Measurements from ENCODE around the gene CACTIN. TPM values are rescaled to one million over a fixed set of nuclear protein-coding genes. Genes with fewer than 3 reads are reported as not detected.

The CACTIN gene
- total RNA-seq, 3 donors from 2014 or later (not counting 1 experiment from before 2014, with no cell fraction given): 33.6 to 42.2 (median 40.8) TPM

GRCh38 chr19:3661284-3662238, 35.0 kb upstream of the CACTIN start:
- H3K4me1 Mint-ChIP-seq: peaks cover 6 to 8% of the 10 kb centered on the region in 2 donors
- H3K27ac Mint-ChIP-seq: no peak overlapping the region
- no peak overlapping the region for H3K4me3 ChIP-seq (ENCODE audit: low read length)
- no peak overlapping the region for H3K4me3 Mint-ChIP-seq
- intact Hi-C loops (cut with micrococcal nuclease): loop anchor here (10.0 kb wide), 1 partner anchor 543 kb away; no protein-coding TSS in a partner anchor
- H3K4me1 ChIP-seq (ENCODE audit: control insufficient read depth, insufficient read depth, low read length): peaks cover 14% of the 10 kb centered on the region
- TF ChIP-seq CTCF (IDR thresholded peaks at IDR 0.05): no peak
- no peaks in the 10 kb centered on the region for H3K9me3 Mint-ChIP-seq
- no peaks in the 10 kb centered on the region for H3K36me3 Mint-ChIP-seq
- ATAC-seq: no peak
- no peak for DNase-seq
- H3K27me3 ChIP-seq (ENCODE audit: control insufficient read depth, insufficient read depth, low read length): no peaks in the 10 kb centered on the region
- H3K36me3 ChIP-seq (ENCODE audit: control insufficient read depth, insufficient read depth, low read length): peaks cover 21% of the 10 kb centered on the region
- WGBS (ENCODE audit: insufficient coverage): 96% methylated on average over 34 of the region's 34 CpGs
- no peaks in the 10 kb centered on the region for H3K9me3 ChIP-seq (ENCODE audit: control insufficient read depth, insufficient read depth, low read length)
- H3K27me3 Mint-ChIP-seq (ENCODE audit: low read depth in 2 of 2): no peaks in the 10 kb centered on the region
- H3K27ac ChIP-seq (ENCODE audit: low read length): no peak overlapping the region

- H3K36me3 Mint-ChIP-seq: no peaks in the 10 kb centered on the region
- 92% methylated on average over 23 of the region's 23 CpGs for WGBS (ENCODE audit: insufficient coverage)
- no peaks in the 10 kb centered on the region for H3K27me3 ChIP-seq (ENCODE audit: control insufficient read depth, insufficient read depth, low read length)
- H3K27ac ChIP-seq (ENCODE audit: low read length): no peak overlapping the region
- ATAC-seq (no peak), DNase-seq (no peak)
- no peaks in the 10 kb centered on the region for H3K9me3 Mint-ChIP-seq
- no peak for TF ChIP-seq CTCF (IDR thresholded peaks at IDR 0.05)
- intact Hi-C loops (cut with micrococcal nuclease): loop anchor here (10.0 kb wide), 1 partner anchor 544 kb away; no protein-coding TSS in a partner anchor
- H3K27me3 Mint-ChIP-seq (ENCODE audit: low read depth in 2 of 2): no peaks in the 10 kb centered on the region
- no peaks in the 10 kb centered on the region for H3K9me3 ChIP-seq (ENCODE audit: control insufficient read depth, insufficient read depth, low read length)
- no peak overlapping the region for H3K4me3 Mint-ChIP-seq
- H3K4me3 ChIP-seq (ENCODE audit: low read length): no peak overlapping the region
- no peak overlapping the region for H3K27ac Mint-ChIP-seq
- H3K36me3 ChIP-seq (ENCODE audit: control insufficient read depth, insufficient read depth, low read length): peaks cover 21% of the 10 kb centered on the region
- H3K4me1 Mint-ChIP-seq: no peaks in the 10 kb centered on the region
- peaks cover 7% of the 10 kb centered on the region for H3K4me1 ChIP-seq (ENCODE audit: control insufficient read depth, insufficient read depth, low read length)
Observed at GRCh38 chr19:3660493-3661219, 34.1 kb upstream of the CACTIN start.

GRCh38 chr19:3659746-3660112, 33.1 kb upstream of the CACTIN start:
- intact Hi-C loops (cut with micrococcal nuclease): loop anchor here (10.0 kb wide), 1 partner anchor 545 kb away; no protein-coding TSS in a partner anchor
- no peaks in the 10 kb centered on the region for H3K27me3 ChIP-seq (ENCODE audit: control insufficient read depth, insufficient read depth, low read length)
- no peaks in the 10 kb centered on the region for H3K36me3 Mint-ChIP-seq
- no peak for ATAC-seq
- no peak for TF ChIP-seq CTCF (IDR thresholded peaks at IDR 0.05)
- no peak overlapping the region for H3K4me3 Mint-ChIP-seq
- 95% methylated on average over 22 of the region's 22 CpGs for WGBS (ENCODE audit: insufficient coverage)
- no peak for DNase-seq
- no peaks in the 10 kb centered on the region for H3K9me3 Mint-ChIP-seq
- no peak overlapping the region for H3K4me3 ChIP-seq (ENCODE audit: low read length)
- H3K27ac Mint-ChIP-seq: no peak overlapping the region
- no peaks in the 10 kb centered on the region for H3K27me3 Mint-ChIP-seq (ENCODE audit: low read depth in 2 of 2)
- H3K27ac ChIP-seq (ENCODE audit: low read length): no peak overlapping the region
- H3K4me1 ChIP-seq (ENCODE audit: control insufficient read depth, insufficient read depth, low read length): no peaks in the 10 kb centered on the region
- peaks cover 19% of the 10 kb centered on the region for H3K36me3 ChIP-seq (ENCODE audit: control insufficient read depth, insufficient read depth, low read length)
- H3K4me1 Mint-ChIP-seq: no peaks in the 10 kb centered on the region
- H3K9me3 ChIP-seq (ENCODE audit: control insufficient read depth, insufficient read depth, low read length): no peaks in the 10 kb centered on the region

All from natural killer cell (primary cell).